ENCODE measurements around the gene TMEM9.

TMEM9 gene

DNA sequence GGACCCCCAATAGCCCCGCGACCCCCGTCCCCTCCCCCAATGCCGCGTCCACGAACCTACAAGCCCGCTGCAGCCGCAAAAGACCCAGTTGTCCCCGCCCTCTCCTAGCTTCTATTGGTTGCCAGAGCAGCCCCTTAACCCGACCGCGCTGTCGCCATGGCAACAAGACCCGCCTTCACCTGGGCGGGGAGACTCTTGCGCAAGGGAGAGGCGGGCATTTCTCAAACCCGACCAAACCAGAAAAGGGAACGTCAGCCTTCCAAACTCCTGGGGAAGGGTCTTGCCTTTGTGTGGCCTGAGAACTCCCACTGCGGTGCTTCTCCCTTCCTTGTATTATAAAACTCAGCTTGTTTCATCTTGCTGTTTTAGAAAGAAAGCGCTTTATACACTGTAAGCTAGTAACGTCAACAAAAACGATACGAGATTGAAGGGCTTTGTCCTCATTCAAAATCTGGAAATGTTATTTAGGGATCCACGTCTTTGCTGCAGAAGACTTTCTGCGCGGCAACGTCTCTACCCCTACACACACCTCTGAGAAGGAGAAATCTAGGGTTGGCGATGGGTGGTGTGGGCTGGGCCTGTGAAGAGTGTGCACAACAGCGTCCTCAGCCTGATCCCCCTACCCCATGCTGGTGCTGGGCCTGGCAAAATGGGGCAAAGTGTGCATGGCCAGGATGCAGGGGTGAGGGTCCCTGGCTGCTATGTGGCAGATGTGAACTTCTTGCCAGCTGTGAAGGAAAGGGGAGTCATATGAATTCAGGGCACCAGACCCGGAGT, at the start of gene TMEM9:
Gene TMEM9, minus strand, starts transcription at position 86 of the 777 bp plus-strand sequence. CDS start 551 bp downstream, outside the sequence.
- TF ChIP-seq GATA2 (IDR thresholded peaks at IDR 0.05; ENCODE audit: low read depth, low read length) (no peak), GATA3 (IDR thresholded peaks at IDR 0.05; ENCODE audit: low read depth, low read length) (no peak)

DNA sequence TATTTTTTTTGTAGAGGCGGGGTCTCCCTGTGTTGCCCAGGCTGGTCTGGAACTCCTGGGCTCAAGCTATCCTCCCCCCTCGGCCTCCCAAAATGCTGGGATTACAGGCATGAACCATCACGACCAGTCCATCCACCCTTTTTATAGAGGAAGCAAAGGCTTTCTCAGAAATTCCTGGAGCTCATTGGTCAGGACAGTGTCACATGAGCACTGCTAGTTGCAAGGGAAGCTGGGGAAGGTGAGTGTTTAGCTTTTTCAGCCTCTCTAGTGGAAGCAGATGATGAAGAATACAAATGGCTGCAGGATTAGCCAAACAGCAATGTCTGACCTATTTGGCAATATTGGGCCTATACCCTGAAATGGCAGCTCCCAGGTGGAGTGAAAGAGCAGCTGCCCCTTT, 44.3 kb upstream of the TMEM9 start:
- no peak for TF ChIP-seq GATA3 (IDR thresholded peaks at IDR 0.05; ENCODE audit: low read depth, low read length)

DNA sequence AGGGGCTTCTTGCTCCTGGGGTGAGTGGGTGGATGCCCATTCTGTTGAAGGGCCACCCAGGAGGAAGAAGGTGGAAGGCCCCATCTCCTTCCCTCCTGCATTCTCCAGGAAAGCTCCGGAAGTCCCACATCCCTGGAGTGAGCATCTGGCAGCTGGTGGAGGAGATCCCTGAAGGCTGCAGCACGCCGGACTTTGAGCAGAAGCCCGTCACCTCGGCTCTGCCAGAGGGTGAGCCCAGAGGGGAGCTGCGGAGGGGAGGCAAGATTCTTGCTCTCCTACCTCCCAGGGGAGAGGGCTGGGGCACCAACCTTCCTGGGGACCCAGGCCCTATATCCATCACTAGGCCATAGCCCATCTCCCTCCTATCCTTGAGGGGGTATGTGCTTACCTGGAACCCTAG, 39.8 kb upstream of the TMEM9 start:
- TF ChIP-seq GATA3 (IDR thresholded peaks at IDR 0.05; ENCODE audit: low read depth, low read length) = no peak
- no peak for TF ChIP-seq GATA2 (IDR thresholded peaks at IDR 0.05; ENCODE audit: low read depth, low read length)

DNA sequence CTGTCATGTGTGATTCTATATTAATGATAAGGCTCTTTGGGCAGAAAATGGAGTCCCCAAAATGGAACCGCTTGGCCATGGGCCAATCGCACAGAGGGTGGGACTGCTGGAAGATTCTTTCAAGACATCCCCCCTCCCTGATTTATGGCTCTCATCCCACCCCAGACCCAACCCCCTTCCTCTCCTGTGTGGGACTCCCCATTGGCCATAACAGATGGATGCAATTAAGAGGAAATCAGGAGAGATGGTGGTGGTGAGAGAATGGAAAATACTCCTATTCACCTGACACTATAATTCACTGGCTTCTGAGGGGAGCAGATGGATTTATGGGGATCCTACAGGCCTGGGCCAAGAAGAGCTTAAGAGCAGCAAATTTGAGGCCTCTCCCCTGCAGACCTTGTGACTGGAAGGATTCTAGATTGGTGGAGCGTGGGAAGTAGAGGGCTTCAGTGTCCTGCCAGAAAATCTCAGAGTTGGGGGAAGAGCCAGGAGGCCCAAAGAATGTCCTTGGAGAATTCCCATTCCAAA, 38.1 kb upstream of the TMEM9 start:
- TF ChIP-seq GATA3 (IDR thresholded peaks at IDR 0.05; ENCODE audit: low read depth, low read length) = no peak
- no peak for TF ChIP-seq GATA2 (IDR thresholded peaks at IDR 0.05; ENCODE audit: low read depth, low read length)

DNA sequence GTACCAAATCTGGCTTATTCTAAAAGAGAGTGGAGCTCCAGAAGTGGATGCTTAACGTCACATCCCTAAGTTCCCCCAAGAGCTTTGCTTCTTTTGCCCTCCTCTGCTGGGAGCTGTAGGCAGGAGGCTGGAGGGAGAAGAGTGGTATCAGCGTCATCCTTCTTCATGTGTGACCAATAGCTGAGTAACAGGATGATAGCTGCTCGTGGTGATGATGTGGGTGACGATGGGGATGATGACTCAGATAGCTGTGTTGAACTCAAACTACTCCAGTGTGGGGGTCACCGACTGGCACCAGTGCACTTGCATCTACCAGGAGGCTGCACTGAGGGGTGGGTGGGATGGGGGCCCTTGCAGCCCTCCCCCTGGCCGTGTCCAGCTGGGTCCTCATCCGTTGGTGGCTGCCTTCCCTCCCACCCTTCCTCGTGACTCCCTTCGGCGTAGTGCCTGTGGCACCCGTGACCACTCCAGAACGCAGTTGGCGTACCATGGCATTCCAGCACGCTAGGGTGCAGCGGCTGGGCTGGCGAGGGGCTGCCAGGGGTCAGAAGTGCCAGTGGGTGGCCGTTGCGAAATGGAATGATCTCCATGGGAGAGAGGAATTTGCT, 37.5 kb upstream of the TMEM9 start:
- TF ChIP-seq GATA2 (IDR thresholded peaks at IDR 0.05; ENCODE audit: low read depth, low read length) (no peak), GATA3 (IDR thresholded peaks at IDR 0.05; ENCODE audit: low read depth, low read length) (no peak)

DNA sequence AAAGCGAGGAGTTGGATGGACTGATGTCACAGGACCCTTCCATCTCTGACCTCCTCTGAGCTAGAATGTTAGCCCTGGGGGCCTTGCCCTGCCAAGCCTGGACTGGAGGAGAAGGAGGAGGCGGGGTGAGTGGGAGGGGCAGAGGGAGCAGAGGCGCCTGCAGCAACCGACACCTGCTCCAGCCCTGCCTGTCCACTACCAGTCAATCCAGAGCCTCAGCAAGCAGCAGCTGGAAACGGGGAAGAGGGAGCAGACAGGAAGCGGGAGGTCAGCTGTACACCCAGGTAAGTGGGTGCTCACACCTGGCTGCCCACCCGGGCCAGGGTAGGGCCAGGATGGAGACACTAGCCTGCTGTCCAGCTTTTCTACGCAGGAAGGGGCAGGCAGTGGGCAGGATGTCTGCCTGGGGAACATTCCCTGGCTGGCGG, 36.4 kb upstream of the TMEM9 start, which contains the start of gene IGFN1:
Gene IGFN1, plus strand, starts transcription at position 201 of the 428 bp plus-strand sequence. CDS start 2,470 bp downstream, outside the sequence.
- TF ChIP-seq GATA2 (IDR thresholded peaks at IDR 0.05; ENCODE audit: low read depth, low read length) = no peak
- no peak for TF ChIP-seq GATA3 (IDR thresholded peaks at IDR 0.05; ENCODE audit: low read depth, low read length)

DNA sequence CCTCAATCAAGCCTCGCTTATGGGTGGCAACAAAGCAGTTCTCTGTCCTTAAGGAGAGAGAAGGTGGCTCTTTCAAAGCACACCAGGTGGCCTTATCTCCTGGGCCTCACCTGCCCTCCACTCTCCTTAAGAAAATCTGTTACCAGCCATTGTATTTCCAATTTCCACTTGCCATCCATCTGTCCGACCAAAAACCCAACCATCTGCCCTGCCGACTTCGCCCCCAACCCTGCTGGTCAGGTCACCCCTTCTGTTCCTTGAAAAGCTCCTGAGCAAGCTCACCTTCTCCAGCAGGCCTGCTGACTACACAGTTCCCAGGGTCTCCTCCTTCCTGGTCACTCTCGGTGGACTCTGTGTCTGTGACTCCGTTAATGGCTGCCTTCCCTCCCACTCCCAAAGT, 35.7 kb upstream of the TMEM9 start:
- no peak for TF ChIP-seq GATA2 (IDR thresholded peaks at IDR 0.05; ENCODE audit: low read depth, low read length)
- no peak for TF ChIP-seq GATA3 (IDR thresholded peaks at IDR 0.05; ENCODE audit: low read depth, low read length)

DNA sequence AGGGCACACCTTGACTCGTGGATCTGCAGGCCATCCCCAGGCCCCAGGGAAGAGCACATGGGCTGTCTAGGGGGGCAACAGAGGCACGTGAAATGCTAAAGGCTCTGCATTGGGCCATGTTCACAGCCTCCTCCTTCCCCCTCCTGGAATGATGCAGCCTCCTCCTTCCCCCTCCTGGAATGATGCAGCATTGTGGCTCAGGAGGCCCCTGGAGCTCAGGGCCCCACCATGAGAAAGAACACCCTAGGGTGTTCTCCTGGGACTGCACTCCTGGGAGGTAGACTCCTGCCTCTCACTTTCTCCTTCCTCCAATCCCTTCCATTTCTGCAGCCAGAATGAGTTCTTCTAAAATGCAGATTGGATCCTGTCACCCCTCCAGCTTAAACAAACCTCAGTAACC, 34.8 kb upstream of the TMEM9 start:
- TF ChIP-seq GATA2 (IDR thresholded peaks at IDR 0.05; ENCODE audit: low read depth, low read length) (no peak), GATA3 (IDR thresholded peaks at IDR 0.05; ENCODE audit: low read depth, low read length) (no peak)

DNA sequence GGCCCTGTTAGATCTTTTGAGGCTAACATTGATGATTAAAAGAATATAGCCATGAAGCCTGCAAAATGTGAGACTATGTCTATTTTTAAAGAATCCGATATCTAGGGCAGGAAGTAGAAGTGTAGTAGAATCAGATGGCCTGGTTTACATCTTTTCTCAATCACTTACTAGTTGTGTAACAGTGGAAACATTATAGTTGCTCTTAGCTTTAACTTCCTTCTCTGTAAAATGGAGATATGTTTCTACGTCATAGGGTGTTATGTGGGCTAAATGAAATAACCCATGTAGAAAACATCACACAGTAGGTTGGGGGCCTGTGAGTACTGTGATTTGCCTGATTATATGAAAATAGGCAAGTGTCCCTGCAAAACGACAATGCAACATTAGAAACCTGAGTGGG, 31.9 kb upstream of the TMEM9 start:
- TF ChIP-seq GATA2 (IDR thresholded peaks at IDR 0.05; ENCODE audit: low read depth, low read length) = no peak
- TF ChIP-seq GATA3 (IDR thresholded peaks at IDR 0.05; ENCODE audit: low read depth, low read length) = no peak

DNA sequence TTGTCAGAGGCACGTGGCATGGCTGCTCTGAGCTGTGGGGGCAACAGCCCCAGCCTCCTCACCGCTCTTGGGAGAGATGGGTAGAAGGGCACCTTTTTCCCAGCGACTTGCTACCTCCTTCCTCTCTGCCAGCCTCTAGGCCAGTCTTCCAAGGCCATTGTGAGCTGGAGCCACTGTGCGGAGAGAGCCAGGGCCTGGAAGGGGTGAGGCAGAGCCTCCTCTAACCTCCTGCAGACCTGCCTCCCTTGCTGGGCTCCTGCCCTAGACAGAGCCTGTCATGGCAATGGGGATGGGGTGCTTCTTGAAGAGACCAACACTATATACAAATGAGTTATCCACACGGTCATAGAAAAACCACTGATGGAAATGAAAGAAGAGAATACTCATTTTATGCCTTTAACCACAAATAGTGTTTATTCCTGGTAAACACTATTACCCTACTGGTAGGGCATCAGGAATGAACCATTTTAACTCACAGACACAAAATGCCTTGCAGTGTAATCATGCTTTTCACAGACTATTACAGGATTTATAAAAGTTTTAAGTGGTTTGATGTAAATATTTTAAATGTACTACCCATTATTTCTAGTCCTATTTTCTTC, 31.4 kb upstream of the TMEM9 start:
- TF ChIP-seq GATA3 (IDR thresholded peaks at IDR 0.05; ENCODE audit: low read depth, low read length) (no peak), GATA2 (IDR thresholded peaks at IDR 0.05; ENCODE audit: low read depth, low read length) (no peak)

DNA sequence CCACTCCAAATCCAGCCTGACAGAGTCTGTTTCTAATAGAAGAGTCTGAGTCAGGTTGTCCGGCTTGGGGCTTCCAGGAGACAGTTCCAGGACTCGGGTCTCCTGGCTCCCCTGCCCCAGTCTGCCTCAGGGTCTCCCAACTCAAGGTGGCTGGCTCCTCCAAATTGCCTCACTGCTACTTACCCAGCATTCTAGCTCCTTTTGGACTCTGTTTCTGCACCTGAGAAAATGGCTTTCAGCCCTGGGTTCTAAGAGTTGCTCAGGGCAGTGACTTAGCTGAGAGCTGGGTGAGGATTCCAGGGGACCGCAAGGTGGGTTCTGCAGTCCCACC, 30.8 kb upstream of the TMEM9 start:
- no peak for TF ChIP-seq GATA3 (IDR thresholded peaks at IDR 0.05; ENCODE audit: low read depth, low read length)
- TF ChIP-seq GATA2 (IDR thresholded peaks at IDR 0.05; ENCODE audit: low read depth, low read length) = no peak

DNA sequence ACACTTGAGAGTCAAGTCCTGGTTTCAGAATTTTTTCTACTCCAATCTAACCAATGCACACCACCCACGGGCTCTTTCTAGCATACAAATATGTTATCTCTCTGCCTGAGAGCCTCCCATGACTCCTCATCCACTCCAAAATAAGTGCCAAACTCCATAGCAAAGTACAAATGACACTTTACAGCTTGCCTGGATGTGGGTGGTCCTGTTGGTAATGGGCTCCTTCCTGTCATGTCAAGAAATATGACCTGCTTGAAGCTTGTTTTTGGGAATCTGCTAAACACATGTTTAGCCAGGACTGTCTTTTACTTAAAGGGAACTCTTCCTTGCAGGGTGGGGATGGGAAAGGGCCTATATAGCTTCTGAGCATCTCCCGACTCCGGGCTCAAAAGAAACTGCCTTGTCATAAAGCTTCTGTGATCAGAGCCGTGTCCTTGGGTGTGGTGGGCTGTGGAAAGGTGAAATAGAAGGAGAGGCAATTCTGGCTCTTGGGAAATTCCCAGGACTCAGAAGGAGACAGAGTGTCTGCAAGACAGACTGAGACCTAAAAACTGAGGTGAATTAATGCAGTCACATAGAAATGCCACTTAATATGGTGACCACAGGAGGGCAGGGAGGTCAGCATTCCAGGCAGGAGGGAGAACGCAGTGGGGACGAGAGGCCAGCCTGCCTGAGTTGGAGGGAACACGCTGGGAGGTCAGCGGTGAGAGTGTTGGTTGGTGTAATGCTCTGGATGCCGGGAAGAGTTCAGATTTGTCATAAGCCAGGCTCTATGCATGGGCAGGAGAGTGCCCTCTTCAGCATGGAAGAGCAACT, 30.2 kb upstream of the TMEM9 start:
- no peak for TF ChIP-seq GATA2 (IDR thresholded peaks at IDR 0.05; ENCODE audit: low read depth, low read length)
- no peak for TF ChIP-seq GATA3 (IDR thresholded peaks at IDR 0.05; ENCODE audit: low read depth, low read length)

DNA sequence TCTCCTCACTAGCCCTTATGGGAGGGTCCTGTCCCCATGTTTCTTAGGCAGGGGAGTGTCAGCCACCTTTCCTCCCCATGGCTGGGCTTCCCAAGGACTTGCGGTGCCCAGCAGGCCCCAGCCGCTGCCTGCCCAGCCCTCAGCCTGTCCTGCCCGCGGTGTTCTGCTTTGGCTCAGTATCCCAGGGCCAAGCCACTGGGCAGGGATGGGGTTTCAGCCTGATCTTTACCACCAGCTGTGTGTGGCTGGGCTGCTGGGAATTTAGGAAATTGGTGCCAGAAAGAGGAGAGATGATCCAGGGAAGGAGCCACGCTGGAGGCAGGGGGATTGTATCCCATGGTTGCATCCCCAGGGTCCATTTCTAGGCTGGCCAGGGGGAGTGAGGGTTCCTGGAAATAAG, 29.5 kb upstream of the TMEM9 start:
- TF ChIP-seq GATA3 (IDR thresholded peaks at IDR 0.05; ENCODE audit: low read depth, low read length) = no peak
- no peak for TF ChIP-seq GATA2 (IDR thresholded peaks at IDR 0.05; ENCODE audit: low read depth, low read length)

DNA sequence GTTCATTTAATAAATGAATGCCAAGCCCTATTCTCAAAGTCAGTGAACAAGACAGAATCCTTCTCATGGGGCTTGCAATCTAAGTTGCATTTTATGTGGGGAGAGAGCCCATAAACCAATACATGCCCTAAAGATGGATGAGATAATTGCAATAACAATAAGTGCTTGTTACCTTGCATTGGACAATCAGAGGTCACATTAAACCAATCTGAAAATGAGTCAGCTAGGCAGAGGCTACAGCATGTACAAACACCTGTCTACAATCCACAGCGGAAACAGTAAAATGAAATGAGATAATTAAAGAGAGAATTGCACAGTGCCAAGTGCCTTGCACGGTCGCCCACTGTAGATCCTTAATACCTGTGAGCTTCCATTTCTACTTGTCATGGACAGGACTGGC, 28.9 kb upstream of the TMEM9 start:
- TF ChIP-seq GATA3 (IDR thresholded peaks at IDR 0.05; ENCODE audit: low read depth, low read length) (no peak), GATA2 (IDR thresholded peaks at IDR 0.05; ENCODE audit: low read depth, low read length) (no peak)
